Neural cell (in vitro differentiated cells): Measurements from ENCODE around the gene CADM1. TPM values are rescaled to one million over a fixed set of nuclear protein-coding genes. Genes with fewer than 3 reads are reported as not detected.

ENCODE experiments used
- H2AFZ ChIP-seq: fragments of 200-600, 300-800 bp; sonication (generic), shearing (Covaris generic); 2 replicates; pipeline ENCODE4 v1.6.0; 2014; ENCODE audit warnings: low read depth, mild to moderate bottlenecking, antibody characterized with exemption, low read length, moderate library complexity
- H3F3A ChIP-seq: fragments of 200-600 bp; shearing (Covaris generic); 2 replicates; pipeline ENCODE4 v1.6.1; 2016; ENCODE audit warnings: mild to moderate bottlenecking, moderate library complexity, mixed read lengths, antibody characterized with exemption, low read length; ENCODE audit not compliant: insufficient read depth, poor library complexity, severe bottlenecking
- H3K27ac ChIP-seq: fragments of 200-600, 300-800 bp; sonication (generic), shearing (Covaris generic); 2 replicates; pipeline ENCODE4 v1.5.1; 2014; ENCODE audit warnings: mild to moderate bottlenecking, low read length, moderate library complexity
- H3K27me3 ChIP-seq: fragments of 300-800, 200-600 bp; sonication (generic), shearing (Covaris generic); 2 replicates; pipeline ENCODE4 v1.6.0; 2014; ENCODE audit warnings: mild to moderate bottlenecking, low read depth, low read length, moderate library complexity; ENCODE audit not compliant: insufficient read depth
- H3K36me3 ChIP-seq: fragments of 300-800, 200-600 bp; sonication (generic), shearing (Covaris generic); 2 replicates; pipeline ENCODE4 v1.5.1; 2014; ENCODE audit warnings: mild to moderate bottlenecking, antibody characterized with exemption, low read length, moderate library complexity; ENCODE audit not compliant: insufficient read depth
- H3K4me2 ChIP-seq: fragments of 300-800, 200-600 bp; sonication (generic), shearing (Covaris generic); 2 replicates; pipeline ENCODE4 v1.6.0; 2014; ENCODE audit warnings: mild to moderate bottlenecking, low read length
- H3K4me3 ChIP-seq: fragments of 300-800, 200-600 bp; sonication (generic), shearing (Covaris generic); 2 replicates; pipeline ENCODE4 v1.5.1; 2014; ENCODE audit warnings: mild to moderate bottlenecking, low read length, moderate library complexity
- H3K79me2 ChIP-seq: fragments of 200-600 bp; shearing (Covaris generic); replicated peaks from 2 replicates; pipeline ENCODE4 v1.6.0; 2014; ENCODE audit warnings: mild to moderate bottlenecking, low read length, moderate library complexity; ENCODE audit not compliant: insufficient read depth
- H3K9ac ChIP-seq: fragments of 300-800, 200-600 bp; sonication (generic), shearing (Covaris generic); 2 replicates; pipeline ENCODE4 v1.6.1; 2016; ENCODE audit warnings: mild to moderate bottlenecking, low read length, mixed read lengths
- H3K9me2 ChIP-seq: fragments of 200-600 bp; shearing (Covaris generic); 2 replicates; pipeline ENCODE4 v1.6.1; 2016; ENCODE audit warnings: mild to moderate bottlenecking, low read length, mixed read lengths; ENCODE audit not compliant: insufficient read depth
- H3K9me3 ChIP-seq: fragments of 200-600, 300-800 bp; sonication (generic), shearing (Covaris generic); 2 replicates; pipeline ENCODE4 v1.6.1; 2016; ENCODE audit warnings: mild to moderate bottlenecking, mixed run types, low read length, moderate library complexity, mixed read lengths
- H4K20me1 ChIP-seq: fragments of 200-600 bp; shearing (Covaris generic); 2 replicates; pipeline ENCODE4 v1.6.1; 2016; ENCODE audit warnings: mild to moderate bottlenecking, mixed run types; ENCODE audit not compliant: insufficient read depth
- EP300 ChIP-seq: fragments of 450-650 bp; conservative IDR thresholded peaks from 2 replicates; pipeline ENCODE4 v1.6.1; 2014; ENCODE audit warnings: antibody characterized with exemption, mild to moderate bottlenecking, moderate library complexity; ENCODE audit not compliant: poor library complexity, severe bottlenecking
- EZH2 ChIP-seq: fragments of 200-600, 300-800 bp; shearing (Covaris generic), sonication (generic); IDR thresholded peaks from 2 replicates; pipeline ENCODE4 v1.6.1; 2014; ENCODE audit warnings: antibody characterized with exemption, low read length, borderline replicate concordance, mild to moderate bottlenecking; ENCODE audit not compliant: insufficient read depth, poor library complexity, severe bottlenecking
- MXI1 ChIP-seq: fragments of 450-650 bp; conservative IDR thresholded peaks from 2 replicates; pipeline ENCODE4 v1.6.1; 2014; ENCODE audit warnings: antibody characterized with exemption, mild to moderate bottlenecking; ENCODE audit not compliant: poor library complexity, severe bottlenecking
- POLR2AphosphoS5 ChIP-seq: IDR thresholded peaks from 2 replicates; pipeline ENCODE4 v1.6.1; 2012
- RAD21 ChIP-seq: fragments of 450-650 bp; conservative IDR thresholded peaks from 2 replicates; pipeline ENCODE4 v1.6.1; 2014; ENCODE audit warnings: antibody characterized with exemption, mild to moderate bottlenecking, moderate library complexity
- SMC3 ChIP-seq: fragments of 450-650 bp; conservative IDR thresholded peaks from 2 replicates; pipeline ENCODE4 v1.6.1; 2014; ENCODE audit warnings: antibody characterized with exemption, mild to moderate bottlenecking, moderate library complexity; ENCODE audit not compliant: poor library complexity
- TAF1 ChIP-seq: IDR thresholded peaks from 2 replicates; pipeline ENCODE4 v1.6.1; 2012; ENCODE audit warnings: low read depth
- polyA plus RNA-seq: library from polyadenylated mRNA; depleted of rRNA; stranded (reverse); fragments of >200 nt; gene quantifications from 2 replicates; pipeline ENCODE4 v1.2.3, GENCODE V29; 2014
- TF ChIP-seq, protein P1 (sequence below): fragments of 450-650 bp; IDR thresholded peaks from 2 replicates; pipeline ENCODE4 v1.5.1; 2014; ENCODE audit warnings: antibody characterized with exemption, mild to moderate bottlenecking, moderate library complexity; ENCODE audit not compliant: poor library complexity, severe bottlenecking
- TF ChIP-seq, protein P2 (sequence below): IDR thresholded peaks from 2 replicates; pipeline ENCODE4 v1.6.1; 2012; ENCODE audit warnings: borderline replicate concordance

CADM1 gene
- polyA plus RNA-seq, 1 donor from 2014 or later: 92.1 TPM

DNA sequence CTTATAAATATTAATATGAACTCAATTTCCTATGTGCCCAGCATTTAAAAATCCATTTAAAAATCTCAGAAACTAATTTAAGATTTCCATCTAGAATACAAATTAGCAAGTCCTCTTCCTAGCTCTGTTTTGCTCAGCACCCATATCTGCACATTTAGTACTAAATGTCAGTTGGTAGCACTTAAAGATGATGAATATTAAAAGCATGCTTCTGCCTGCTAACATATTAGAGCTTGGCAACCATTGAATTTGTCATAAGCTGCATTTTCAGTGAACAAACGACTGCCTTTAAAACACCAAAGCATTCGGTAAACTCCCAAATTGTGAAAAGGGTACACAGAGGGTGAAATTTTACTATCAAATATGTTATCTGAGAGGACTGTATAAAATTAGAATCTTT, 177.7 kb downstream of the CADM1 start:
- Histone ChIP-seq H3K36me3 (no peaks in the 10 kb centered on the region), H3K27ac (no peak overlapping the region), H3K9ac (no peak overlapping the region), H3K9me2 (no peaks in the 10 kb centered on the region), H3K4me3 (no peak overlapping the region), H3K4me2 (no peak overlapping the region), H4K20me1 (no peaks in the 10 kb centered on the region), H2AFZ (no peak overlapping the region), H3F3A (no peaks in the 10 kb centered on the region), H3K27me3 (no peaks in the 10 kb centered on the region), H3K79me2 (peaks cover 3% of the 10 kb centered on the region), H3K9me3 (no peaks in the 10 kb centered on the region)
- TF ChIP-seq SMC3 (no peak), TAF1 (no peak), MXI1 (no peak), EP300 (no peak), POLR2AphosphoS5 (no peak), RAD21 (no peak)
- TF ChIP-seq, protein P1, sequence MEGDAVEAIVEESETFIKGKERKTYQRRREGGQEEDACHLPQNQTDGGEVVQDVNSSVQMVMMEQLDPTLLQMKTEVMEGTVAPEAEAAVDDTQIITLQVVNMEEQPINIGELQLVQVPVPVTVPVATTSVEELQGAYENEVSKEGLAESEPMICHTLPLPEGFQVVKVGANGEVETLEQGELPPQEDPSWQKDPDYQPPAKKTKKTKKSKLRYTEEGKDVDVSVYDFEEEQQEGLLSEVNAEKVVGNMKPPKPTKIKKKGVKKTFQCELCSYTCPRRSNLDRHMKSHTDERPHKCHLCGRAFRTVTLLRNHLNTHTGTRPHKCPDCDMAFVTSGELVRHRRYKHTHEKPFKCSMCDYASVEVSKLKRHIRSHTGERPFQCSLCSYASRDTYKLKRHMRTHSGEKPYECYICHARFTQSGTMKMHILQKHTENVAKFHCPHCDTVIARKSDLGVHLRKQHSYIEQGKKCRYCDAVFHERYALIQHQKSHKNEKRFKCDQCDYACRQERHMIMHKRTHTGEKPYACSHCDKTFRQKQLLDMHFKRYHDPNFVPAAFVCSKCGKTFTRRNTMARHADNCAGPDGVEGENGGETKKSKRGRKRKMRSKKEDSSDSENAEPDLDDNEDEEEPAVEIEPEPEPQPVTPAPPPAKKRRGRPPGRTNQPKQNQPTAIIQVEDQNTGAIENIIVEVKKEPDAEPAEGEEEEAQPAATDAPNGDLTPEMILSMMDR: no peak

DNA sequence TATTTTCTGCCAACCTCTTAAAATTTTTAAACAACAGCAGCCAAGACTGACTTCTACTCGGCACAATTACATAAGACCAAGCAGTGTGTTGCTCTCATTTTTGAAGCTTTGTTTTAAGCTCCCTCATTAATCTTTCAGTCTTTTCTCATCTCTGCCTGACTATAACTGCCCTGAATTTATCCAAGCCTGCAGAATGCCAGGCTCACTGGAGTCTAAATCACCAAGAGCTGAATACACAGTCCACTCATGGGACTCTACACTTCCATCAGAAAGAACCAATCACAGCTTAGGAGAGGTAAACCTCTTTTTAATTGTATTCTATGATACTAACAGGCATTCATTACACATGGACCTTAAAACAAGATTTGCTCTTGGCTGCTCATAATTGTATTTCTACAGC, 178.7 kb downstream of the CADM1 start:
- Histone ChIP-seq H3F3A (no peaks in the 10 kb centered on the region), H3K4me2 (no peak overlapping the region), H3K36me3 (no peaks in the 10 kb centered on the region), H3K9me2 (no peaks in the 10 kb centered on the region), H3K9ac (no peak overlapping the region), H3K9me3 (no peaks in the 10 kb centered on the region), H3K27me3 (no peaks in the 10 kb centered on the region), H2AFZ (no peak overlapping the region), H4K20me1 (no peaks in the 10 kb centered on the region), H3K4me3 (no peak overlapping the region), H3K79me2 (peaks cover 3% of the 10 kb centered on the region), H3K27ac (no peak overlapping the region)
- TF ChIP-seq, protein P1: no peak
- TF ChIP-seq RAD21 (no peak), EP300 (no peak), POLR2AphosphoS5 (no peak), TAF1 (no peak), EZH2 (no peak), SMC3 (no peak), MXI1 (no peak)
- TF ChIP-seq, protein P2, sequence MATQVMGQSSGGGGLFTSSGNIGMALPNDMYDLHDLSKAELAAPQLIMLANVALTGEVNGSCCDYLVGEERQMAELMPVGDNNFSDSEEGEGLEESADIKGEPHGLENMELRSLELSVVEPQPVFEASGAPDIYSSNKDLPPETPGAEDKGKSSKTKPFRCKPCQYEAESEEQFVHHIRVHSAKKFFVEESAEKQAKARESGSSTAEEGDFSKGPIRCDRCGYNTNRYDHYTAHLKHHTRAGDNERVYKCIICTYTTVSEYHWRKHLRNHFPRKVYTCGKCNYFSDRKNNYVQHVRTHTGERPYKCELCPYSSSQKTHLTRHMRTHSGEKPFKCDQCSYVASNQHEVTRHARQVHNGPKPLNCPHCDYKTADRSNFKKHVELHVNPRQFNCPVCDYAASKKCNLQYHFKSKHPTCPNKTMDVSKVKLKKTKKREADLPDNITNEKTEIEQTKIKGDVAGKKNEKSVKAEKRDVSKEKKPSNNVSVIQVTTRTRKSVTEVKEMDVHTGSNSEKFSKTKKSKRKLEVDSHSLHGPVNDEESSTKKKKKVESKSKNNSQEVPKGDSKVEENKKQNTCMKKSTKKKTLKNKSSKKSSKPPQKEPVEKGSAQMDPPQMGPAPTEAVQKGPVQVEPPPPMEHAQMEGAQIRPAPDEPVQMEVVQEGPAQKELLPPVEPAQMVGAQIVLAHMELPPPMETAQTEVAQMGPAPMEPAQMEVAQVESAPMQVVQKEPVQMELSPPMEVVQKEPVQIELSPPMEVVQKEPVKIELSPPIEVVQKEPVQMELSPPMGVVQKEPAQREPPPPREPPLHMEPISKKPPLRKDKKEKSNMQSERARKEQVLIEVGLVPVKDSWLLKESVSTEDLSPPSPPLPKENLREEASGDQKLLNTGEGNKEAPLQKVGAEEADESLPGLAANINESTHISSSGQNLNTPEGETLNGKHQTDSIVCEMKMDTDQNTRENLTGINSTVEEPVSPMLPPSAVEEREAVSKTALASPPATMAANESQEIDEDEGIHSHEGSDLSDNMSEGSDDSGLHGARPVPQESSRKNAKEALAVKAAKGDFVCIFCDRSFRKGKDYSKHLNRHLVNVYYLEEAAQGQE: no peak
